Colon (tissue), 2 donors: ENCODE measurements around the gene EGLN3.
"Not testable (repeated sequence)": the region's sequence is repeated elsewhere in the genome, so short reads cannot be mapped to it uniquely, and the experiment has no call there.

Source experiments
- FAIRE-seq: peaks from 2 replicates; lab custom pipeline; 2012; peaks lifted over from hg19 to GRCh38; lab: Jason Lieb, UNC
- donor health status: control.
- donor health status: control.

The EGLN3 gene

DNA sequence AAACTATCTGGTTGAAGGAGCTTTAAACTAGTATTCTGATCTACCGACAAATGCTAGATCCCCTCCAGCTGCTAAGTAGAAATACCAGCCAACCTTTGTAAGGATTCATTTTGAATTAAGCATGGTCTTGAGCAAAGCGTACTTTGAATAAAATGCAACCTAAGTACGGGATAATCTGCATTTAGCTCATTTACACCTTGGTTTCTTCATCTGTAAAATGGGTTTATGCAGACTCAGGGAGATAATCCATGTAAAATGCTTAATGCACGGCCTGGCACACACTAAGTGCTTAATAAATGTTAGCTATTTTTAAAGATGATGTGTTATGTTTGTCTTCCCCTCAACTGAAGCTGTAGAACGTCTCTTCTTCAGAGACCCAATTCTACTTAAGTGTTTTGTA, 15.9 kb downstream of the EGLN3 start:
- FAIRE-seq: no peak

DNA sequence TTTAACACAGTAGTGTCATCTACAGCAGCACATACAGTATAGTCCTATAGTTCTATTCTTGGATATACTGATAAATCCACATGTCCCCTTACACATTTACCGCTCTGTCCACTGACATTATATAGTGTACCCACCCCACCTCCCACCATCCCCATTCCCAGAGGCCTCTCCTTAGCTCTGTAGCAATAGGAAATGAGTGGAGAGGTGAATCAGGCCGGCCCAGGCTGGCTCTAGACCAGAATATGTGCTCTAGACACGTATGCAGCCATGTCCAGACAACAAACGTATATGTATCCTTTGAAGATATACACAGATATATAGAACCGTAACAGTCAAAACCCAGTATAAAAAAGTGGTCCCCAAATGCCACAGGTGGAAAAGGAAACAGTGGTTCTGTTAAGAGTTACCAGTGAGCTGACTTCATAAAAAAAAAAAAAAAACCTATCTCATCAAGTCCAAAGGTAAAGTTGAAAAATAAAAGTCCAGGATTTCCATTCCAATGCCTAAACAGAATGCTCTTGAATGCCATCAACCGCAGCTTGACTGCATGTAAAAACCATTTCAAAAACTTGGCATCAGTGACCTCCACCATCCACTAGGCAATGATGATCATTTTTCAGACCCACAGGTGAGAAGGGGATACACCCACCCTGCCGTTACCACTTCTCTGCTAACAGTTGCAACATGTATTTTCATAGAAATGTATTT, 16.7 kb downstream of the EGLN3 start:
- no peak for FAIRE-seq

GRCh38 chr14:33933386-33933933, 17.4 kb downstream of the EGLN3 start:
- no peak for FAIRE-seq

- no peak for FAIRE-seq
These were observed 18.1 kb downstream of the EGLN3 start for GRCh38 chr14:33932576-33933345.

DNA sequence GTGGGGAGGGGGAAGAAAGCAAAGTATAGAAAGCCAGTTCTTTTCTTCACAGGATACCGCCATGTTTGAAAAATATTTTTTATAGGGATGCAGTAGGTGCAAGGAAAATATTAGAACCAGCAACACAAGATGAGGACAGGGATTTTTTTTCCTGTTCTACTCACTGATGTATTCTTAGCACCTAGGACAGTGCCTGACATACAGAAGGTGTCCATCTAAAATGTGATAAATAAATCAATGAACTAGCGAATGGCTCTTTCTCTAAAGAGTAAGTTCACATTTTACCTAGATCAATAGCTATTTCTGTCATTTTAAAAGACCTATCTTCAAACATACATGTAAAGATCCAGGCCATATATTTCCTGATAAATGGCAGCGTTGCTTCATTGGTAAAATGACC, 18.8 kb downstream of the EGLN3 start:
- no peak for FAIRE-seq

- no peak for FAIRE-seq
These were observed 19.4 kb downstream of the EGLN3 start for GRCh38 chr14:33931461-33931860.

- FAIRE-seq: no peak
These were observed 20.4 kb downstream of the EGLN3 start for GRCh38 chr14:33930439-33930838.

DNA sequence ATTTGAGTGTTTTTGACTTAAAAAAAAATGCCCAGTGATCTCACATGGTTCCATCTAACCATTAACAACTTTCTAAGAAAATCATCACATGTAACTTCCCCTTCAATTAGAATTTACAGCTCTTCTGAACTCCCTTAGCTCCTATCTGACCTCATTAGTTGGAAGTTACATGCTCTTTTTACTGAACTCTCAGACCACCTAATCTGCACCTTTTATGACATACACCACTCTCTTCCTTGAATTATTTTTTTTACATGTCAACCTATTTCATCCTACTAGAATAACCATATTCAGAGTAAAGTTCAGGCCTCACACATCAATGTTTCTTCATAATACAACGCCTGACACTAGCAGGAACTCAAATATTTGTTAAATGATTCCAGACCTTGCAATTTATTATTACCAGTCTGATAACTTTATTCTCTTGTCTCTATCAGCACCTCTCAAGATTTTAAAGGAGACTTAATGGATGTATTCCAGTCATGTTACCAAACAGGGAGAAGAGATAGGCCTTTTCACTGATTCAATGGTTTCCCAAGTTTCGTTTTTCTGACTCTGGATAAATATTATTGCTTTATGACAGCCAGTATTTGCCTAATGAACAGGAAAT, 21.0 kb downstream of the EGLN3 start:
- no peak for FAIRE-seq

DNA sequence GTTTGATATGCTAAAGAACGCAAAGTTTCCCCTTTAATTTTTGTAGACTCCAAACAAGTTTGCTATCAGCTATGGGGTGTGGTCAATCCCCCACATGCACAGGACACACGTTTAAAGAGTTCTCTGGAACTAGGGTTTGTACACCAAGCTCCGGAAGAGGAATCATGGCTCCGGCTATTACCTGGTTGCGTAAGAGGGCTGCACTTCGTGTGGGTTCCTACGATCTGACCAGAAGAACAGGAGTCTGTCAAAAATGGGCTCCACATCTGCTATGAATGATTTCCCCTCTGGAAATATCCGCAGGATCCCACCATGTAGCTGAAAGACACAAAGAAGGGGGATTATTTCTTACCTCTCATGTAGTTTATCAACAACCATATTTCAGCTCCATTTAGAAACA, 22.0 kb downstream of the EGLN3 start:
- no peak for FAIRE-seq

GRCh38 chr14:33927944-33928343, 22.9 kb downstream of the EGLN3 start:
- FAIRE-seq: no peak

GRCh38 chr14:33926967-33927366, 23.9 kb downstream of the EGLN3 start:
- not testable (repeated sequence) for FAIRE-seq

DNA sequence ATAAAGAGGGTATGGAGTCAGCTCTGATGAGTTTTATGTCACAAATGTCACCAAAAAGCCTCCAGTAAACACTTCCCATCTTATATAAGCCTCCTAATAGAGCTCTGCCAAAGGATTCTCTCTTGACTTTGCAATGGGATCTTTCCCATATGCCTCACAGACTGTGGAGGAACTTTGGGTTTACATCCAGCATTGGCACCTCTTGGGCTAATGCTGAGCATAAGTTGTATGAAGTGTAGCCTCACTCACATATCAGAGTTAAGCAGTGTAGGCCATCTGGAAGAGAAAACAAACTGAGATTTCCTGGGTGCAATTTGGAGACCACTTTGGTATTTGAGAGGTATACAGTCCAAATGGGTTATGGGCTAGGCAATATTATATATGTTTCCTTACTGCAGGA, 24.9 kb downstream of the EGLN3 start:
- no peak for FAIRE-seq

GRCh38 chr14:33925235-33925634, 25.6 kb downstream of the EGLN3 start:
- FAIRE-seq: no peak

DNA sequence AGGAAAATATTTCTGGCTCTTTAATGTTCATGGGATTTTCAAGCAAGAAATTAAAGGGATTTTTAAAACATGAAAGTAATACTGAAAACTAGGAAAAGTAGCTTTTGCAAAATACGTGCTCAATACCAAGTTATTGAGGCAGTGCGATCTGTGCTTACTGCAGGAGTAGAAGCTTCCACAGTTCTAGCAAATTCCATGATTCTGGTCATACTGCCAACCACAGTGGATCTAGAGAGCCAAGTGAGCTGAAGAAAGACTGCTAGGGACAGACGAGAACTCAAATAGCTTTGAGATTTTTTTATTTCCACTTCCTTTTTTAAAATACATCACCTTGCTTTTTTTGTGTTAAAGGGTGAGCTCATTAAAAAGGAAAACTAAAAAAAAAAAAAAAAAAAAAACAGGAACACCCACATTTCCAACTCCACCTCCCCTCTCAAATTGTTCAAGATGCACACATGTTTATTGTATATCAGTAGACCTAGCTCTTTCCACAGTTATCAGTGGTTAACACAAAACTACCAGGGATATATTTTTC, 26.2 kb downstream of the EGLN3 start:
- no peak for FAIRE-seq

DNA sequence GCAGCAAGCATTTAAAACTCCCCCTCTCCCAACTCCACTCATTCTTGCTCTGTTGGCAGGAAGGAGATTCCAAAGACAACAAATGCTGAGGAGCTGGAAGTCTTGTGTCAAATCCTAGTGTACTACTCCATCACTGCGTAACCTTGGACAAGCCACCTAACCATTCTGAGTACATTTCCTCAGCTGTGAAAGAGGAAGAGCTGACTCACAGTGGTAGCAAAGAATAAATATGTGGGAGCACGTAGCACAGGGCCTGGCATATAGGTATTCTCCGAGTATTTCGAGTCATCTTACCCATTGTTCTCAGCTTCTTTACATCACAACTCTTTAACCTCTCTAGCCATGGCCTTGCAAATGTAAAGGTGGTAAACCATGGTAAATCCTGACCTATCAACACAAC, 28.7 kb downstream of the EGLN3 start:
- FAIRE-seq: no peak

- no peak for FAIRE-seq
These were observed 32.6 kb downstream of the EGLN3 start for GRCh38 chr14:33918256-33918655.

GRCh38 chr14:33917661-33918060, 33.2 kb downstream of the EGLN3 start:
- no peak for FAIRE-seq

DNA sequence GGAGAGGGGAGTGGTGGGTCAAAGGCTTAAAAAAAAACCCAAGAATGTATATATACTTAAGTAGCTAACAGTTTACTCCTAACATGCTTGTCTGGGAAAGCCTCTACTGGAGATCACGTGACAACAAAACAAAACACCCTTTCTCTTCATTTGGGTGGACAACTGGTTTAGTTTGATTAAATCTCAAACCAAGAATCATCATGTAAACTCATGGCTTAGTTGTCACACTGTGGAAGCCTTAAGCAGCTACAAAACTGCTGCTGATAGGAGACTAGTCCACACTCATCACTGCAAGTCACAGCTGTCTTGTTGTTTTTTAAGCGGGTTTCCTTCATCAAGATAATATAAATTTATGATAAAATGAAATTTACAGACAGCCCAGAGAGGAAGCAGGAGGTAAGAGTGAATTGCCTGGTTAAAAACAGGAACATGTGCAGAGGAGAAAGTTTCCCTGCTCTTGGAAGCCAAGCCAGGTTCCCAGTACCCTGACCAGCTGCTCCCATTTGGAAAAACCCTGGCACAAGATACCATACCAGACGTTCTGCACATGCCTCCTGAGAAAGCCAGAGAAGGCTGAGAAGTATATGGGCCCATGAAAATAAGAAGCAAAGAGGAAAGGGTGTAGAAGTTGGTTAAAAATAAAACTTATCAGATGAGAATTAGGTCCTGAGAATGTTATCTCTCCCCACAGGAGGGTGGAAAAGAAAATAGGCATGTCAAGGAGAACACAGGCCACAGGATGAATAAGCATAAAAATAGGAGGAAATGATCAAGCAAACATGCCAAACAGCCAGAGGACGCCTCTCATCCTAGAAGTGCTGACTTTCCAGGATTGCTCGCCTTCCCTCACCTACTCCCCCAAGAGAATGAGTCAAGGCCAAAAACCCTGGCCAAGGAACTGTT, 34.0 kb downstream of the EGLN3 start:
- FAIRE-seq: no peak

- FAIRE-seq: no peak
These were observed 35.2 kb downstream of the EGLN3 start for GRCh38 chr14:33915682-33916081.

DNA sequence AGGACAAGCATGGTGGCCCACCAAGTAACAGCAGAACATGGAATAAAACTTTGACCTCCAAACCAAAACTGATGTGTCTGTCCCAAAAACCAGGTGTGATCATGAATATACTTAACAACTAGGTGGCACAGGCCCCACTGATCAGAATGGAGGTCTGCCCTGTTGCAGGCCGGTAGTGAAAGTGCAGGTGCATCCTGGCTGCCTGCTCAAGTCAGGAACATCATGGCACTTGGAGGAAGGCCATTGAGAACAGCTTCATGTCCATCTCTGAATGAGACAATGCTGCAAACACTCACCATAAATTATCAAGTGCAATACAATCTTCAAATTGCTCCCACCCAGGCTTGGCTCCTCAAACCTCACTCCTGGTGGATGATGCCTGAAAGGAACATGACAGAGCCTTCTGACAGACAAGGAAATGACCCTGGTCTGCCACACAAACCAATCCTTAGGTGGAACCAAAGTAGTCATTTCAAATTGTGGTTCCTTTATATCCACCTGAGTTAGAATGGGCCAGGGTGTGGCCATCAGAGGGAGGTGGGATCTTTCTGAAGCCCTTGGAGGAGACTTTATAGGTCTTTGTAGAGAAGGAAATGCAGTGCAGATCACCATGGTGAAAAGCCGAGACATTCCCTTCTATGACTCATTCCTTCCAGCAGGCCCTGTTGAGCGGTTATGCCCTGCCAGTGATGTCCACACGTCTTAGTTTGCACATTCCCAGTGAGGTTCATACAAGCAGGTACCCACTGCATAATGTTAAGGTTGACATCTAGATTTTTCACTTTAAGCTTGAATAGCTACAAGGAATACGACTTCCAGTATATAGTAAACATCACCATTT, 36.0 kb downstream of the EGLN3 start:
- FAIRE-seq: no peak

- no peak for FAIRE-seq
These were observed 39.8 kb downstream of the EGLN3 start for GRCh38 chr14:33911046-33911445.
